ENCODE measurements around the gene TLCD1. TPM values are rescaled to one million over a fixed set of nuclear protein-coding genes. Genes with fewer than 3 reads are reported as not detected.
"Not testable (repeated sequence)": the region's sequence is repeated elsewhere in the genome, so short reads cannot be mapped to it uniquely, and the experiment has no call there.

TLCD1 gene
- total and polyA plus RNA-seq, 2 donors (not counting 1 experiment from before 2014, with no cell fraction given): 0.49 to 3.1 TPM

GRCh38 chr17:28737316-28737715, 11.3 kb upstream of the TLCD1 start:
- Mint-ChIP-seq H3K9me3 (ENCODE audit: insufficient read depth) (no peaks in the 10 kb centered on the region), H3K27ac (peak overlapping the region; percentile 100), H3K4me3 (peak overlapping the region; percentile 94), H3K27me3 (no peaks in the 10 kb centered on the region), H3K4me1 (peaks cover 78% of the 10 kb centered on the region)
- TF ChIP-seq EZH2 (IDR thresholded peaks at IDR 0.05; ENCODE audit: borderline replicate concordance, insufficient read depth, low read depth, low read length, poor library complexity, severe bottlenecking): no peak
- no peak for TF ChIP-seq CTCF (IDR thresholded peaks at IDR 0.05)
- Histone ChIP-seq H3K27me3 (replicated peaks in 1 of 4; ENCODE audit: control extremely low read depth in 1 of 4, control insufficient read depth in 3 of 4, insufficient read depth in 4 of 4, low read length in 3 of 4) (no peaks in the 10 kb centered on the region), H3K4me1 (ENCODE audit: control insufficient read depth in 2 of 2, insufficient read depth in 2 of 2, low read length in 2 of 2) (peaks cover 80% of the 10 kb centered on the region in 2 donors), H3K9ac (ENCODE audit: low read length) (peak overlapping the region; percentile 68), H3K4me2 (replicated peaks; ENCODE audit: low read depth, low read length, poor library complexity, severe bottlenecking) (peak overlapping the region; percentile 82), H3K79me2 (ENCODE audit: control insufficient read depth, insufficient read depth, low read length) (peaks cover 51% of the 10 kb centered on the region), H3K9me3 (ENCODE audit: control extremely low read depth in 1 of 3, control insufficient read depth in 2 of 3, insufficient read depth in 1 of 3, low read length in 2 of 3) (peaks cover 0 to 23% (median 0%) of the 10 kb centered on the region in 3 donors), H3K36me3 (replicated peaks in 1 of 2; ENCODE audit: control extremely low read depth in 1 of 2, control insufficient read depth in 1 of 2, extremely low read depth in 1 of 2, insufficient read depth in 2 of 2, low read length in 1 of 2) (peaks cover 0 to 11% of the 10 kb centered on the region in 2 experiments), H3K27ac (ENCODE audit: low read length in 2 of 2) (peak overlapping the region; percentile 95 to 100), H2AFZ (ENCODE audit: insufficient read depth, low read depth, low read length, poor library complexity, severe bottlenecking) (no peak overlapping the region), H4K20me1 (ENCODE audit: control insufficient read depth, insufficient read depth, low read length, poor library complexity, severe bottlenecking) (no peaks in the 10 kb centered on the region), H3K4me3 (ENCODE audit: control extremely low read depth in 1 of 5, extremely low read depth in 1 of 5, insufficient read depth in 1 of 5, low read depth in 2 of 5, low read length in 4 of 5) (peak overlapping the region in 4 of 5 experiments; percentile 15 to 39 (median 28))
- no peak for ATAC-seq (ENCODE audit: low read depth)
- ChIA-PET POLR2A (interaction anchor here (1.3 to 16.2 kb wide), 4 partner anchors 8 to 21 kb away, joined by 3 to 511 read pairs (median 4); partner anchors contain the start of genes NEK8 and TLCD1), CTCF (interaction anchor here (18.9 kb wide), 1 partner anchor 11 kb away, joined by 1020 read pairs; the partner anchor contains the start of genes NEK8, RPL23A and TLCD1)
- WGBS (ENCODE audit: insufficient coverage): 100% methylated on average over 9 of the region's 12 CpGs
- no peak for DNase-seq
- intact Hi-C loops (cut with micrococcal nuclease): no loop called here

GRCh38 chr17:28735913-28736769, 10.1 kb upstream of the TLCD1 start:
- intact Hi-C loops (cut with micrococcal nuclease); H3K9me3 Mint-ChIP-seq (ENCODE audit: insufficient read depth); H3K4me2 ChIP-seq (replicated peaks; ENCODE audit: low read depth, low read length, poor library complexity, severe bottlenecking); H3K27ac ChIP-seq (ENCODE audit: low read length in 2 of 2); H3K4me3 ChIP-seq (ENCODE audit: control extremely low read depth in 1 of 5, extremely low read depth in 1 of 5, insufficient read depth in 1 of 5, low read depth in 2 of 5, low read length in 4 of 5); ATAC-seq (ENCODE audit: low read depth); H3K27me3 Mint-ChIP-seq; H4K20me1 ChIP-seq (ENCODE audit: control insufficient read depth, insufficient read depth, low read length, poor library complexity, severe bottlenecking); H3K27me3 ChIP-seq (replicated peaks in 1 of 4; ENCODE audit: control extremely low read depth in 1 of 4, control insufficient read depth in 3 of 4, insufficient read depth in 4 of 4, low read length in 3 of 4); H2AFZ ChIP-seq (ENCODE audit: insufficient read depth, low read depth, low read length, poor library complexity, severe bottlenecking); DNase-seq; H3K9ac ChIP-seq (ENCODE audit: low read length): not testable (repeated sequence)
- POLR2A ChIA-PET: interaction anchor here (2.2 to 13.3 kb wide), 2 partner anchors 9 to 14 kb away, joined by 4 to 511 read pairs; partner anchors contain the start of gene TRAF4
- Mint-ChIP-seq H3K27ac (peak overlapping the region; percentile 70), H3K4me1 (peaks cover 70% of the 10 kb centered on the region), H3K4me3 (peak overlapping the region; percentile 47)
- Histone ChIP-seq H3K79me2 (ENCODE audit: control insufficient read depth, insufficient read depth, low read length) (peaks cover 54% of the 10 kb centered on the region), H3K9me3 (ENCODE audit: control extremely low read depth in 1 of 3, control insufficient read depth in 2 of 3, insufficient read depth in 1 of 3, low read length in 2 of 3) (peaks cover 0 to 22% (median 0%) of the 10 kb centered on the region in 3 donors), H3K36me3 (replicated peaks in 1 of 2; ENCODE audit: control extremely low read depth in 1 of 2, control insufficient read depth in 1 of 2, extremely low read depth in 1 of 2, insufficient read depth in 2 of 2, low read length in 1 of 2) (peaks cover 0 to 11% of the 10 kb centered on the region in 2 experiments), H3K4me1 (ENCODE audit: control insufficient read depth in 2 of 2, insufficient read depth in 2 of 2, low read length in 2 of 2) (peaks cover 68% of the 10 kb centered on the region in 2 donors)
- WGBS (ENCODE audit: insufficient coverage): no CpG with 5 or more reads among the region's 8 CpGs
- CTCF ChIA-PET: interaction anchor here (1.3 to 1.6 kb wide), 3 partner anchors 9 to 16 kb away, joined by 3 to 14 read pairs (median 10); partner anchors contain the start of genes RPL23A and TLCD1
